D721Med (cell line): ENCODE data around the gene C6.
"Not testable (repeated sequence)": the region's sequence is repeated elsewhere in the genome, so short reads cannot be mapped to it uniquely, and the experiment has no call there.

Source experiments
- DNase-seq: peaks from one replicate; pipeline ENCODE4 v3.0.0; 2011; ENCODE audit warnings: low spot score; ENCODE audit not compliant: insufficient read length
- FAIRE-seq: peaks from 2 replicates; lab custom pipeline; 2011; peaks lifted over from hg19 to GRCh38; lab: Jason Lieb, UNC
- CTCF ChIP-seq: IDR thresholded peaks from 2 replicates; pipeline ENCODE4 v1.5.1; 2012; ENCODE audit warnings: mild to moderate bottlenecking, control low read depth; ENCODE audit not compliant: insufficient read depth; ENCODE audit errors: missing control alignments

C6 gene

GRCh38 chr5:41246376-41246775 is 33.0 kb upstream of the C6 start:
- TF ChIP-seq CTCF, result no peak
- DNase-seq, result no peak
- FAIRE-seq, result no peak

- no peak for FAIRE-seq
- no peak for DNase-seq
- no peak for TF ChIP-seq CTCF
These were observed 30.2 kb upstream of the C6 start for GRCh38 chr5:41243558-41243957.

DNA sequence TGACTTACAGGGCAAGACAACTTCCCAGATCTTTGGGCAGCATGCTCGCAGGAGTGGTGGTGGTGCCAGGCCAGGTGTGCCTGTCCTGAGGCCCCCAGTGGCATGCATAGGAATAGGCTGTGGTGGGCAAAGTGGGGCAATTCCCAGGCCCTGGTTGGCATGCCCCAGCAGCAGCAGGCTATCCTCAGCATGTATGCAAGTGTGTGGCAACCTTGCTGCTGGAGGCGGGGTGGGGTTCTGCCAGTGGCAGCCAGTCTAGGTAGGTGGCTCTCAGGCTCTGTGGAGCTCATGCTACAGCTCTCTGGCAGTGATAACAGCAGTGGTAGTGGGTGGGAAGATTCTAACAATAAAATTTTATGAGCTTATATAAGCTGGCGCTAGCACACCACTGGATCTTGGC is 27.7 kb upstream of the C6 start:
- DNase-seq (no peak), FAIRE-seq (no peak)
- no peak for TF ChIP-seq CTCF

DNA sequence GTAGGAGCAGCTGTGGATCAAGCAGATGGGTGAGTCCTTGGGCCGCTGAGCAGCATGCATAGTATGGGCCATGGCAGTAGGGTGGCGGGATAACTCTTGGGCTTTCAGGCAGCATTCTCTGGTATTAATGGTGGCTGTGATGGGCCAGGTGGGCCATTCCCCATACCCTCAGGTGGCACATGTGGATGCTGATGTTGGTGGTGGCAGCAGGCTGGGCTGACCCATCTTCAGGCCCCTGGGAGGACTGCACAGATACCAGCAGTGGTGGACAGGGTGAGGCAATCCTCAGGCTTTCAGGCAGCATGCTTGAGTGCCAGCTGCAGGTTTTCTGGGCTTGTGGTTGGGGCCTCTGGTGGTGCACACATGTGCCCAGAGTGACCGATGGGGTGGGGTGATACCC is 27.1 kb upstream of the C6 start:
- no peak for TF ChIP-seq CTCF
- DNase-seq (no peak), FAIRE-seq (no peak)

- DNase-seq (no peak), FAIRE-seq (no peak)
- no peak for TF ChIP-seq CTCF
These were observed 21.1 kb upstream of the C6 start for GRCh38 chr5:41234475-41234874.

- DNase-seq (no peak), FAIRE-seq (no peak)
- no peak for TF ChIP-seq CTCF
These were observed 19.5 kb upstream of the C6 start for GRCh38 chr5:41232797-41233196.

DNA sequence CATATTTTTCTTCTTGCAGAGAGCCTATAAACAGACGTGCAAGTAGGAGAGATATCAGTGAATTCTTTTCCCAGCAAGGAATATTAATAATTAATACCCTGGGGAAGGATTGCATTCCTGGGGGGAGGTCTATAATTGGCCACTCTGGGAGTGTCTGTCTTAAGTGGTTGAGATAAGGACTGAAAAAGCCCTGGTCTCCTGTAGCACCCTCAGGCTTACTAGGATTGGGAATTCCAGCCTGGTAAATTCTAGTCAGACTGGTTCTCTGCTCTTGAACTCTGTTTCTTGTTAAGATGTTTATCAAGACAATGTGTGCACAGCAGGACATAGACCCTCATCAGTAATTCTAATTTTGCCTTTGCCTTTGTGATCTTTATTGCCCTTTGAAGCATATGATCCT is 16.9 kb upstream of the C6 start:
- DNase-seq, FAIRE-seq: not testable (repeated sequence)

- DNase-seq (no peak), FAIRE-seq (peak; percentile 21)
- no peak for TF ChIP-seq CTCF
These were observed 10.6 kb upstream of the C6 start for GRCh38 chr5:41223962-41224361.
